H4 (cell line): ENCODE measurements around the gene BMP5. TPM values are rescaled to one million over a fixed set of nuclear protein-coding genes. Genes with fewer than 3 reads are reported as not detected.

ENCODE experiments used
- DNase-seq: peaks from one replicate; pipeline ENCODE4 v3.0.0-alpha.2; 2015; ENCODE audit warnings: low spot score
- total RNA-seq: library from RNA; depleted of rRNA; stranded (reverse); fragments of >200 nt; shearing (Covaris generic); gene quantifications from 2 replicates; pipeline ENCODE4 v1.2.3, GENCODE V29; 2014

The BMP5 gene
- total RNA-seq, 1 experiment from 2014 or later: 0.37 TPM

DNA sequence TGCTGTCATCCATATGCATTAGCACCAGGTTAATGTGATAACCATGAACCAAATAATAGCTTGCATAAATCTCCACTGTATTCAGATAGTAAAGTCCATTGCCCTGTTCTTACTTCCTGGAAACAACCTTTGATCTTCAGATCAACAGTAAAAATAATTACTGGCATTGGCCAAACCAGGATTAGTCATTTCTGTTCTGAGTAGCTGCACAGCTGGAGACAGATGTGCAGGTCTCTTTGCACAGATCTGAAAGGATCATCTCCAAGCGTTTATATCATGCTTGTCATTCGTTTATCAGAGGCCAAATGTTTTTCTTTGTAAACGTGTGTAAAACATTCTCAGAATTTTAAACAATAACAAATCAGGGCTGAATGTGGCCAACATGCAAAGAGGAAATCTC is 162.0 kb downstream of the BMP5 start:
- peak; percentile 27 for DNase-seq

DNA sequence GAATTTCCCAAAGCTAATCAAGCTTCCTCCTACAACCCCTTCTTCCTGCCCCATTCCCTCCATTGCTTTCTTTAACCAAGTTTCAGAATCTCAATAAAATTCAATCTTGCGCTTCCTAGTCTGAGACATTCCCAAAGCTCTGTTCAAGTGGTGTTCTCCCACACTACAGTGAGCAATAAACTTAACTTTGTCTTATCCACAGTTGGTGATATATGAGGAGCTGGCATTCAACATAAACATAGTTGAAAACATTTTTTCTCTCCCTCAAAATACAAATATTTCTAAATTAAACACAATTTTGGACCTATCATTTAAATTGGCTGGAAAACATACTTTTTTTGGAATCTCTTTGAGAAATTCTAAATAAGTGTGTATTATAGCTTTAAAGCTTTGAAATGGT is 166.7 kb downstream of the BMP5 start:
- DNase-seq: no peak

- DNase-seq: no peak
These were observed 169.6 kb downstream of the BMP5 start for GRCh38 chr6:55705451-55706440.

DNA sequence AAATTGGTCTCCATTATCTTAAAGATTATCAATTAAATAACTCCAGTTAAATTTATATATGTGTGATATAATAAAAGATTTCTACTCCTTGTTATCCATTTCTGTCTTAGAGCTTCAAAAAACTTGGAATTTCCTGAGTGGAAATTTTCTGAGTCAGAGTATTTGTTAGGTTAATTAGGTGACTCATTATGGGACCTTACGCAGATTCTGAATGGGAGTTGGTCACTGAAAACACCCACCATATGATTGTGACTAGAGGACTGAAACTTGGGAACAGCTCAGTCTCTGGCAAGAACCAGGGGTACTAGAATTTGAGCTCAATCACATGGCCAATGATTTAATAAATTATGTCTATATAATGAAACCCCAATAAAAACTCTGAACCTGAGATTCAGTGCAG is 171.0 kb downstream of the BMP5 start:
- peak; percentile 16 for DNase-seq
